Ascending aorta (tissue), 2 donors: Measurements from ENCODE around the gene CHRNA4. TPM values are rescaled to one million over a fixed set of nuclear protein-coding genes. Genes with fewer than 3 reads are reported as not detected.

Experiments
- DNase-seq, 2 donors: peaks; one replicate each; pipeline ENCODE4 v3.0.0-alpha.2; 2019; ENCODE audit warnings: low spot score in 2 of 2
- H3K27ac ChIP-seq, 2 donors: fragments of 200-600 bp; sonication (generic); one replicate each; pipeline ENCODE4 v1.5.1; 2016 to 2017; ENCODE audit warnings: mild to moderate bottlenecking in 1 of 2
- H3K27me3 ChIP-seq: fragments of 200-600 bp; sonication (generic); one replicate; pipeline ENCODE4 v1.5.1; 2017
- H3K36me3 ChIP-seq, 2 donors: fragments of 200-600 bp; sonication (generic); one replicate each; pipeline ENCODE4 v1.5.1; 2016
- H3K4me1 ChIP-seq, 2 donors: fragments of 200-600 bp; sonication (generic); one replicate each; pipeline ENCODE4 v1.5.1; 2016 to 2017; ENCODE audit warnings: mild to moderate bottlenecking in 1 of 2
- H3K4me3 ChIP-seq, 2 donors: fragments of 200-600 bp; sonication (generic); one replicate each; pipeline ENCODE4 v1.5.1; 2016 to 2017; ENCODE audit warnings: mild to moderate bottlenecking in 1 of 2
- H3K9me3 ChIP-seq, 2 donors: fragments of 200-600 bp; sonication (generic); one replicate each; pipeline ENCODE4 v1.5.1; 2016
- CTCF ChIP-seq, 3 experiments: fragments of 200-600 bp in 2 of 3; fragments of 450-650 bp in 1 of 3; sonication (generic) in 2 of 3; IDR thresholded peaks; one replicate each; pipeline ENCODE4 v1.5.1; 2016 to 2019; ENCODE audit warnings: antibody characterized with exemption in 3 of 3, mild to moderate bottlenecking in 1 of 3, moderate library complexity in 1 of 3
- intact Hi-C: fragments of 100-400 bp; cut with DNase I; formaldehyde crosslinking; loops from one replicate; pipeline ENCODE4 v1.15.1; 2023
- total RNA-seq: library from RNA; depleted of rRNA; stranded (reverse); fragments of >200 nt; gene quantifications from one replicate; pipeline ENCODE4 v1.1.0, GENCODE V29; 2016

CHRNA4 gene
- total RNA-seq, 1 donor from 2014 or later = not detected

- intact Hi-C loops = no loop called here
- no peak for TF ChIP-seq CTCF (IDR thresholded peaks at IDR 0.05)
- DNase-seq = no peak
- no peak overlapping the region for H3K27ac ChIP-seq
- H3K4me3 ChIP-seq = no peak overlapping the region
- no peaks in the 10 kb centered on the region for H3K27me3 ChIP-seq
- H3K9me3 ChIP-seq = no peaks in the 10 kb centered on the region
- no peaks in the 10 kb centered on the region for H3K4me1 ChIP-seq
- H3K36me3 ChIP-seq = no peaks in the 10 kb centered on the region
Measured at GRCh38 chr20:63377951-63378381, 16.8 kb upstream of the CHRNA4 start.

DNA sequence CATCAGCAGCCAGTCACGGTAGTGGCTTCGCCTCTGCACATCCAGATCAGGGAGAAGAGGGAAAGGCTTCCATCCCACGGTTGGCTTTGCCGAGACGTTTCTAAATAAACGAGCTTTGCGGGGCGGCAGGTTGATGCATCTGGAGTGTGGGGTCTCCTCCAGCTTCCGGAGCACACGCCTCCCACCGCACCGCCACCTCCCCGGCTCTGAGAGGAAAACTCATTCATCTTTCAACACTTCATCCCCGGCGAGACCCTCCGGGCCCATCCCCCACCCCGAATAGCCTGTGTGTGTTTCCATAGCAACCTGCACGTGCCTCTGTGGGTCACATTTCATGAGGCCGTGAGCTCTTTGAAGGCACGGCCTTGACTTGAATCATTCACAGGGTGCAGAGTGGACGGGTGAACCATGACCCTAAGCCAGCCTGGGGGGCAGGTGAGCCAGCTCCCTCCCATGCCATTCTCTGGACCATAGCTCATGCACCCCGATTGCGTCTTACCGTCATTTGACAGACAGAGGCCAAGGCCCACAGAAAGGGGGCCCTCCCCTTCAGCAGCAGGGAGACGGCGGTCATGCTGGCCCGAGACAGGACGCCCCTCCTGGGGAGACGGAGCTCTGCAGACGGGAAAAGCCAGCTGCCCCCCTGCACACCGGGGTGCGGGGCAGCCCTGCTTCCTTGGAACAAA lies 16.2 kb upstream of the CHRNA4 start:
- Histone ChIP-seq H3K4me1 (no peaks in the 10 kb centered on the region), H3K27me3 (no peaks in the 10 kb centered on the region), H3K4me3 (no peak overlapping the region), H3K36me3 (no peaks in the 10 kb centered on the region), H3K9me3 (no peaks in the 10 kb centered on the region), H3K27ac (no peak overlapping the region)
- TF ChIP-seq CTCF (IDR thresholded peaks at IDR 0.05) = no peak
- DNase-seq = no peak
- intact Hi-C loops = no loop called here

GRCh38 chr20:63376283-63377250 lies 15.4 kb upstream of the CHRNA4 start:
- Histone ChIP-seq H3K4me1 (no peaks in the 10 kb centered on the region), H3K27ac (no peak overlapping the region), H3K9me3 (no peaks in the 10 kb centered on the region), H3K36me3 (no peaks in the 10 kb centered on the region), H3K27me3 (no peaks in the 10 kb centered on the region), H3K4me3 (no peak overlapping the region)
- DNase-seq = no peak
- intact Hi-C loops = no loop called here
- TF ChIP-seq CTCF (IDR thresholded peaks at IDR 0.05) = no peak

DNA sequence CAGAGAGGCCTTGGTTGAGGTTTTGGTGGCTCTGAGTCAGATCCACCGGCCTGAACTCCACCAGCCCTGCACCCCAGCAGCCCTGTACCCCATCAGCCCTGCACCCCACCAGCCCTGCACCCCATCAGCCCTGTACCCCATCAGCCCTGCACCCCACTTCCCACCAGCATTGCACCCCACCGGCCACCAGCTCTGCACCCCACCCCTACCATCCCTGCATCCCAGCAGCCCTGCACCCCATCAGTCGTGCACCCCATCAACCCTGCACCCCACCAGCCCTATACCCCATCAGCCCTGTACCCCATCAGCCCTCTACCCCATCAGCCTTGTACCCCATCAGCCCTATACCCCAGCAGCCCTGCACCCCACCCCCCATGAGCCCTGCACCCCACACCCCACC lies 14.3 kb upstream of the CHRNA4 start:
- no peak for TF ChIP-seq CTCF (IDR thresholded peaks at IDR 0.05)
- H3K4me1 ChIP-seq = no peaks in the 10 kb centered on the region
- no peaks in the 10 kb centered on the region for H3K36me3 ChIP-seq
- H3K27me3 ChIP-seq = no peaks in the 10 kb centered on the region
- no peak overlapping the region for H3K4me3 ChIP-seq
- H3K9me3 ChIP-seq = no peaks in the 10 kb centered on the region
- no peak for DNase-seq
- intact Hi-C loops = no loop called here
- no peak overlapping the region for H3K27ac ChIP-seq

DNA sequence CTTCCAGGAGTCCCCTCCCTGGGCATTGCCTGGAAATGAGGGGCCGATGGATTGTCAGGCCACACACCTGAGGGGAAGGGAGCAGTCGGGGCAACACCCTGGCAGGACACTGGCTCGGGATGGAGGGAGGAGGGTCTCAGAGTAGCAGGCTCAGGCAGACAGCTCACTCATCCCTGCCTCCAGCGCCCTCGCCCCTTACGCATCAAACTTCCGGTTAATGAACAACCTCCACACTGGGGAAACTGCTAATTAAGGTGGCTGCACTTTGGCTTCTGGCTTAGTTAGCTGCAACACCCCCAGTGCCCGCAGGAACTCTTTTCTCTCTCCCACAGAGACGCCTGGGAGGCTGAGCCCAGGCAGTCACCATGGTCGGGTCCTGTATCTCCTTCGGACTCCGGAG lies 13.4 kb upstream of the CHRNA4 start:
- H3K36me3 ChIP-seq = no peaks in the 10 kb centered on the region
- H3K27ac ChIP-seq = no peak overlapping the region
- no peak overlapping the region for H3K4me3 ChIP-seq
- no peaks in the 10 kb centered on the region for H3K9me3 ChIP-seq
- H3K4me1 ChIP-seq = no peaks in the 10 kb centered on the region
- no peak for DNase-seq
- TF ChIP-seq CTCF (IDR thresholded peaks at IDR 0.05) = no peak
- H3K27me3 ChIP-seq = no peaks in the 10 kb centered on the region
- intact Hi-C loops = no loop called here
